HFF-Myc (cell line): ENCODE results near the gene CASTOR2.

Source experiments
- DNase-seq: peaks from one replicate; pipeline ENCODE4 v3.0.0-alpha.2; 2011; ENCODE audit warnings: low read depth; ENCODE audit errors: extremely low read depth
- H3K4me3 ChIP-seq: replicated peaks from 2 replicates; pipeline ENCODE4 v1.5.1; 2011; ENCODE audit warnings: low read depth, mild to moderate bottlenecking, control low read depth, low read length
- CTCF ChIP-seq: IDR thresholded peaks from 2 replicates; pipeline ENCODE4 v1.5.1; 2012; ENCODE audit warnings: mild to moderate bottlenecking, low read depth, low read length, control low read depth; ENCODE audit errors: missing control alignments

Gene CASTOR2

GRCh38 chr7:75039709-75040108 is 75.2 kb downstream of the CASTOR2 start:
- no peak for DNase-seq
- no peak for TF ChIP-seq CTCF
- H3K4me3 ChIP-seq, result no peak overlapping the region

GRCh38 chr7:75040512-75040911 is 76.0 kb downstream of the CASTOR2 start:
- no peak for TF ChIP-seq CTCF
- no peak for DNase-seq
- no peak overlapping the region for H3K4me3 ChIP-seq

- no peak overlapping the region for H3K4me3 ChIP-seq
- TF ChIP-seq CTCF, result no peak
- DNase-seq, result no peak
These were observed 77.8 kb downstream of the CASTOR2 start for GRCh38 chr7:75042286-75042685.

GRCh38 chr7:75042831-75043703 is 78.6 kb downstream of the CASTOR2 start:
- no peak for TF ChIP-seq CTCF
- DNase-seq, result no peak
- no peak overlapping the region for H3K4me3 ChIP-seq

- H3K4me3 ChIP-seq, result no peak overlapping the region
- TF ChIP-seq CTCF, result no peak
- DNase-seq, result no peak
These were observed 81.4 kb downstream of the CASTOR2 start for GRCh38 chr7:75045881-75046280.

- DNase-seq, result no peak
- no peak overlapping the region for H3K4me3 ChIP-seq
- TF ChIP-seq CTCF, result no peak
These were observed 84.2 kb downstream of the CASTOR2 start for GRCh38 chr7:75048435-75049379.
